Nephron progenitor cell (in vitro differentiated cells): ENCODE data around the gene SKIDA1.

Experiments used
- DNase-seq: peaks from one replicate; pipeline ENCODE4 v3.0.0; 2021
- H3K27ac Mint-ChIP-seq: 2 replicates; pipeline ENCODE4 v1.8.0; 2021; ENCODE audit warnings: mild to moderate bottlenecking, moderate library complexity, mixed read lengths
- H3K27me3 Mint-ChIP-seq: 2 replicates; pipeline ENCODE4 v1.8.0; 2021; ENCODE audit warnings: mild to moderate bottlenecking, low read depth, mixed read lengths; ENCODE audit not compliant: poor library complexity
- H3K36me3 Mint-ChIP-seq: 2 replicates; pipeline ENCODE4 v1.8.0; 2021; ENCODE audit warnings: low read depth, mixed read lengths
- H3K4me1 Mint-ChIP-seq: 2 replicates; pipeline ENCODE4 v1.8.0; 2021; ENCODE audit warnings: mixed read lengths
- H3K4me3 Mint-ChIP-seq: 2 replicates; pipeline ENCODE4 v1.8.0; 2021; ENCODE audit warnings: mild to moderate bottlenecking, moderate library complexity, mixed read lengths
- H3K9me3 Mint-ChIP-seq: 2 replicates; pipeline ENCODE4 v1.8.0; 2021; ENCODE audit warnings: mild to moderate bottlenecking, moderate library complexity, mixed read lengths
- TF ChIP-seq, protein P1 (sequence below): fragments of 200-600 bp; sonication (generic); IDR thresholded peaks from 2 replicates; pipeline ENCODE4 v1.5.0; 2021; ENCODE audit warnings: antibody characterized with exemption

Gene SKIDA1

GRCh38 chr10:21519397-21519933 lies 6.0 kb downstream of the SKIDA1 start:
- peak overlapping the region; percentile 98 for H3K27ac Mint-ChIP-seq
- H3K4me3 Mint-ChIP-seq: peak overlapping the region; percentile 95
- TF ChIP-seq, protein P1, sequence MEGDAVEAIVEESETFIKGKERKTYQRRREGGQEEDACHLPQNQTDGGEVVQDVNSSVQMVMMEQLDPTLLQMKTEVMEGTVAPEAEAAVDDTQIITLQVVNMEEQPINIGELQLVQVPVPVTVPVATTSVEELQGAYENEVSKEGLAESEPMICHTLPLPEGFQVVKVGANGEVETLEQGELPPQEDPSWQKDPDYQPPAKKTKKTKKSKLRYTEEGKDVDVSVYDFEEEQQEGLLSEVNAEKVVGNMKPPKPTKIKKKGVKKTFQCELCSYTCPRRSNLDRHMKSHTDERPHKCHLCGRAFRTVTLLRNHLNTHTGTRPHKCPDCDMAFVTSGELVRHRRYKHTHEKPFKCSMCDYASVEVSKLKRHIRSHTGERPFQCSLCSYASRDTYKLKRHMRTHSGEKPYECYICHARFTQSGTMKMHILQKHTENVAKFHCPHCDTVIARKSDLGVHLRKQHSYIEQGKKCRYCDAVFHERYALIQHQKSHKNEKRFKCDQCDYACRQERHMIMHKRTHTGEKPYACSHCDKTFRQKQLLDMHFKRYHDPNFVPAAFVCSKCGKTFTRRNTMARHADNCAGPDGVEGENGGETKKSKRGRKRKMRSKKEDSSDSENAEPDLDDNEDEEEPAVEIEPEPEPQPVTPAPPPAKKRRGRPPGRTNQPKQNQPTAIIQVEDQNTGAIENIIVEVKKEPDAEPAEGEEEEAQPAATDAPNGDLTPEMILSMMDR: no peak
- peaks cover 13% of the 10 kb centered on the region for H3K36me3 Mint-ChIP-seq
- DNase-seq: no peak
- H3K4me1 Mint-ChIP-seq: peaks cover 78% of the 10 kb centered on the region
- no peaks in the 10 kb centered on the region for H3K9me3 Mint-ChIP-seq
- peaks cover 3% of the 10 kb centered on the region for H3K27me3 Mint-ChIP-seq

GRCh38 chr10:21518641-21519396 lies 6.7 kb downstream of the SKIDA1 start:
- Mint-ChIP-seq H3K4me1 (peaks cover 74% of the 10 kb centered on the region), H3K36me3 (peaks cover 14% of the 10 kb centered on the region), H3K27me3 (peaks cover 3% of the 10 kb centered on the region), H3K27ac (peak overlapping the region; percentile 98), H3K4me3 (peak overlapping the region; percentile 95), H3K9me3 (no peaks in the 10 kb centered on the region)
- no peak for DNase-seq
- TF ChIP-seq, protein P1: no peak

- peaks cover 72% of the 10 kb centered on the region for H3K4me1 Mint-ChIP-seq
Measured at GRCh38 chr10:21518149-21518640, 7.3 kb downstream of the SKIDA1 start.

GRCh38 chr10:21517134-21518031 lies 8.1 kb downstream of the SKIDA1 start:
- TF ChIP-seq, protein P1: no peak
- Mint-ChIP-seq H3K4me1 (peaks cover 72% of the 10 kb centered on the region), H3K36me3 (peaks cover 19% of the 10 kb centered on the region), H3K4me3 (peak overlapping the region; percentile 95), H3K27me3 (peaks cover 5% of the 10 kb centered on the region), H3K27ac (peak overlapping the region; percentile 98), H3K9me3 (no peaks in the 10 kb centered on the region)
- DNase-seq: peak; percentile 69

More at GRCh38 chr10:21518149-21518640, 7.3 kb downstream of the SKIDA1 start:
- no peak for DNase-seq
- no peaks in the 10 kb centered on the region for H3K9me3 Mint-ChIP-seq
- peak overlapping the region; percentile 98 for H3K27ac Mint-ChIP-seq
- H3K4me3 Mint-ChIP-seq: peak overlapping the region; percentile 95
- peaks cover 14% of the 10 kb centered on the region for H3K36me3 Mint-ChIP-seq
- TF ChIP-seq, protein P1: no peak
- H3K27me3 Mint-ChIP-seq: peaks cover 3% of the 10 kb centered on the region

GRCh38 chr10:21516242-21517131 lies 9.0 kb downstream of the SKIDA1 start:
- TF ChIP-seq, protein P1: no peak
- Mint-ChIP-seq H3K36me3 (peaks cover 20% of the 10 kb centered on the region), H3K27ac (peak overlapping the region; percentile 75), H3K9me3 (no peaks in the 10 kb centered on the region), H3K4me3 (peak overlapping the region; percentile 99), H3K27me3 (peaks cover 8% of the 10 kb centered on the region), H3K4me1 (peaks cover 72% of the 10 kb centered on the region)
- DNase-seq: peak; percentile 68
